H9 (cell line): Measurements from ENCODE around the gene KANSL3. TPM values are rescaled to one million over a fixed set of nuclear protein-coding genes. Genes with fewer than 3 reads are reported as not detected.

Source experiments
- DNase-seq: peaks from one replicate; pipeline ENCODE4 v3.0.0-alpha.2; 2017
- H2AFZ ChIP-seq: one replicate; pipeline ENCODE4 v1.6.1; 2013; ENCODE audit warnings: mild to moderate bottlenecking, low read length, control low read depth, moderate library complexity
- H2AK5ac ChIP-seq: 2 replicates; pipeline ENCODE4 v1.6.1; 2013; ENCODE audit warnings: low read length, control low read depth, mixed read lengths; ENCODE audit not compliant: insufficient read length
- H2BK120ac ChIP-seq: one replicate; pipeline ENCODE4 v1.6.1; 2013; ENCODE audit warnings: low read depth, mild to moderate bottlenecking, low read length, control low read depth, inconsistent platforms; ENCODE audit not compliant: poor library complexity, severe bottlenecking
- H2BK12ac ChIP-seq: 2 replicates; pipeline ENCODE4 v1.6.1; 2013; ENCODE audit warnings: low read length, control low read depth, mixed read lengths, low read depth; ENCODE audit not compliant: insufficient read length
- H2BK15ac ChIP-seq: 2 replicates; pipeline ENCODE4 v1.6.1; 2013; ENCODE audit warnings: low read depth, low read length, control low read depth
- H2BK20ac ChIP-seq: one replicate; pipeline ENCODE4 v1.6.1; 2013; ENCODE audit warnings: low read depth, mild to moderate bottlenecking, low read length, control low read depth, inconsistent platforms; ENCODE audit not compliant: poor library complexity, severe bottlenecking
- H2BK5ac ChIP-seq: 2 replicates; pipeline ENCODE4 v1.6.1; 2013; ENCODE audit warnings: low read length, control low read depth, mixed read lengths; ENCODE audit not compliant: insufficient read length
- H3K14ac ChIP-seq: 2 replicates; pipeline ENCODE4 v1.6.1; 2013; ENCODE audit warnings: low read length, control low read depth; ENCODE audit not compliant: insufficient read depth
- H3K18ac ChIP-seq: 2 replicates; pipeline ENCODE4 v1.6.1; 2013; ENCODE audit warnings: low read depth, mild to moderate bottlenecking, mixed read lengths, low read length, control low read depth; ENCODE audit not compliant: insufficient read length
- H3K23ac ChIP-seq: 2 replicates; pipeline ENCODE4 v1.6.1; 2013; ENCODE audit warnings: low read length, control low read depth, mixed read lengths, low read depth; ENCODE audit not compliant: insufficient read length
- H3K23me2 ChIP-seq: 2 replicates; pipeline ENCODE4 v1.6.1; 2013; ENCODE audit warnings: low read depth, mild to moderate bottlenecking, mixed read lengths, low read length, control low read depth; ENCODE audit not compliant: insufficient read length, poor library complexity, severe bottlenecking
- H3K27ac ChIP-seq: 2 replicates; pipeline ENCODE4 v1.5.1; 2013; ENCODE audit warnings: low read length, control low read depth, mixed read lengths, low read depth; ENCODE audit not compliant: insufficient read length
- H3K27me3 ChIP-seq: 2 replicates; pipeline ENCODE4 v1.6.1; 2013; ENCODE audit warnings: low read length, control low read depth, inconsistent platforms; ENCODE audit not compliant: insufficient read depth
- H3K4ac ChIP-seq: 2 replicates; pipeline ENCODE4 v1.6.1; 2013; ENCODE audit warnings: low read depth, mild to moderate bottlenecking, control low read depth, inconsistent platforms, low read length, moderate library complexity
- H3K4me1 ChIP-seq: 2 replicates; pipeline ENCODE4 v1.6.1; 2013; ENCODE audit warnings: low read length, control low read depth, inconsistent platforms; ENCODE audit not compliant: insufficient read depth
- H3K4me2 ChIP-seq: 2 replicates; pipeline ENCODE4 v1.6.1; 2013; ENCODE audit warnings: low read length, control low read depth, mixed read lengths; ENCODE audit not compliant: insufficient read length, insufficient read depth
- H3K56ac ChIP-seq: 2 replicates; pipeline ENCODE4 v1.6.1; 2013; ENCODE audit warnings: low read depth, mild to moderate bottlenecking, mixed read lengths, low read length, control low read depth; ENCODE audit not compliant: insufficient read length
- H3K79me1 ChIP-seq: 2 replicates; pipeline ENCODE4 v1.6.1; 2013; ENCODE audit warnings: low read depth, mild to moderate bottlenecking, moderate library complexity, low read length, control low read depth, inconsistent platforms; ENCODE audit not compliant: insufficient read depth, poor library complexity, severe bottlenecking
- H3K79me2 ChIP-seq: 2 replicates; pipeline ENCODE4 v1.6.1; 2013; ENCODE audit warnings: low read length, control low read depth, inconsistent platforms; ENCODE audit not compliant: insufficient read depth
- H3K9ac ChIP-seq: 2 replicates; pipeline ENCODE4 v1.6.1; 2013; ENCODE audit warnings: low read length, control low read depth, mixed read lengths; ENCODE audit not compliant: insufficient read length; ENCODE audit errors: extremely low read depth
- H3K9me3 ChIP-seq: one replicate; pipeline ENCODE4 v1.6.1; 2013; ENCODE audit warnings: low read depth, low read length, inconsistent platforms; ENCODE audit not compliant: control insufficient read depth
- H3T11ph ChIP-seq: one replicate; pipeline ENCODE4 v1.6.1; 2013; ENCODE audit warnings: mild to moderate bottlenecking, low read length, control low read depth, inconsistent platforms
- H4K20me1 ChIP-seq: one replicate; pipeline ENCODE4 v1.6.1; 2013; ENCODE audit not compliant: control insufficient read depth, insufficient read length, insufficient read depth
- H4K5ac ChIP-seq: 2 replicates; pipeline ENCODE4 v1.6.1; 2013; ENCODE audit warnings: low read depth, mild to moderate bottlenecking, mixed read lengths, low read length, control low read depth; ENCODE audit not compliant: insufficient read length
- H4K8ac ChIP-seq: replicated peaks from 2 replicates; pipeline ENCODE4 v1.6.1; 2013; ENCODE audit warnings: low read length, control low read depth, mixed read lengths, low read depth; ENCODE audit not compliant: insufficient read length
- H4K91ac ChIP-seq: 2 replicates; pipeline ENCODE4 v1.6.1; 2013; ENCODE audit warnings: low read depth, mild to moderate bottlenecking, moderate library complexity, mixed read lengths, low read length, control low read depth; ENCODE audit not compliant: insufficient read length
- H3K27ac Mint-ChIP-seq, 3 experiments: 2 replicates in 2 of 3; 3 replicates in 1 of 3; pipeline ENCODE4 v1.8.0; 2020 to 2021; ENCODE audit warnings: mixed read lengths in 3 of 3, mild to moderate bottlenecking in 1 of 3, moderate library complexity in 1 of 3
- H3K27me3 Mint-ChIP-seq: 2 replicates; pipeline ENCODE4 v1.8.0; 2021; ENCODE audit warnings: low read depth, mild to moderate bottlenecking, moderate library complexity, mixed read lengths
- H3K36me3 Mint-ChIP-seq, 3 experiments: 2 replicates in 2 of 3; 3 replicates in 1 of 3; pipeline ENCODE4 v1.8.0; 2020 to 2021; ENCODE audit warnings: low read depth in 3 of 3, mixed read lengths in 3 of 3; ENCODE audit not compliant: insufficient read depth in 1 of 3
- H3K4me1 Mint-ChIP-seq, 2 experiments: 2 replicates each; pipeline ENCODE4 v1.8.0; 2020; ENCODE audit warnings: mixed read lengths in 2 of 2
- H3K4me3 Mint-ChIP-seq, 2 experiments: 2 replicates in 1 of 2; 3 replicates in 1 of 2; pipeline ENCODE4 v1.8.0; 2020 to 2021; ENCODE audit warnings: mild to moderate bottlenecking in 2 of 2, mixed read lengths in 2 of 2, moderate library complexity in 1 of 2
- H3K9me3 Mint-ChIP-seq, 2 experiments: 2 replicates in 1 of 2; 3 replicates in 1 of 2; pipeline ENCODE4 v1.8.0; 2020; ENCODE audit warnings: mild to moderate bottlenecking in 2 of 2, mixed read lengths in 2 of 2, moderate library complexity in 1 of 2
- WGBS: extraction: QIAGEN DNeasy Blood & Tissue Kit; methylation state at CpG from one replicate; pipeline ENCODE4 v1.1.7; 2013; ENCODE audit warnings: missing lambda C conversion rate, low lambda C conversion rate, mixed read lengths; ENCODE audit not compliant: insufficient read length; ENCODE audit errors: extremely low coverage; 5-methylcytosine and 5-hydroxymethylcytosine counted together
- total RNA-seq: library from RNA; stranded (reverse); gene quantifications from 2 replicates; pipeline ENCODE4 v1.2.1, GENCODE V29; 2021
- TF ChIP-seq, protein P1 (sequence below): fragments of 200-600 bp; sonication (generic); conservative IDR thresholded peaks from 3 replicates; pipeline ENCODE4 v1.8.0; 2021; ENCODE audit warnings: antibody characterized with exemption, mild to moderate bottlenecking

KANSL3 gene
- total RNA-seq, 1 experiment from 2014 or later = 35.7 TPM

DNA sequence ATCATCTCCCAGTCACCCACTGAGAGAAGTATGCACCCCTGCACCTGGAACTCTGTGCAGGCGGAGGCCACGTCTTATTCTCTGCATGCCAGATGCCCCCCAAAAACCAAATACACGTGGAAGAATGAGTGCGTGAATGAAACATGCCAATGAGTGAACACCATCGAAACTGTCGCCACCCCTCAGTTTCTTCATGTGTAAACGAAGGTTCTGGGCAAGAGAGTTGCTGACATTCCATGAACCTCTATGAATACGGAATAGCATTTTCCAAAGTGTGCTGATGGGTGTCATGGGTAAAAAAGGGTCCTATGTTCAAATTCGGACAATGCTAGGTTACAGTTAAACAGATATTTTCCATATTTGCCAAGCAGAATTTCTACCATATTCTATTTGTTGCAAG, 24.2 kb upstream of the KANSL3 start:
- Mint-ChIP-seq H3K36me3 (peaks cover 0 to 2% (median 1%) of the 10 kb centered on the region in 3 experiments; a peak in 2 of 7 replicates), H3K9me3 (peaks cover 4 to 15% of the 10 kb centered on the region in 2 experiments; a peak in 4 of 5 replicates)
- TF ChIP-seq, protein P1, sequence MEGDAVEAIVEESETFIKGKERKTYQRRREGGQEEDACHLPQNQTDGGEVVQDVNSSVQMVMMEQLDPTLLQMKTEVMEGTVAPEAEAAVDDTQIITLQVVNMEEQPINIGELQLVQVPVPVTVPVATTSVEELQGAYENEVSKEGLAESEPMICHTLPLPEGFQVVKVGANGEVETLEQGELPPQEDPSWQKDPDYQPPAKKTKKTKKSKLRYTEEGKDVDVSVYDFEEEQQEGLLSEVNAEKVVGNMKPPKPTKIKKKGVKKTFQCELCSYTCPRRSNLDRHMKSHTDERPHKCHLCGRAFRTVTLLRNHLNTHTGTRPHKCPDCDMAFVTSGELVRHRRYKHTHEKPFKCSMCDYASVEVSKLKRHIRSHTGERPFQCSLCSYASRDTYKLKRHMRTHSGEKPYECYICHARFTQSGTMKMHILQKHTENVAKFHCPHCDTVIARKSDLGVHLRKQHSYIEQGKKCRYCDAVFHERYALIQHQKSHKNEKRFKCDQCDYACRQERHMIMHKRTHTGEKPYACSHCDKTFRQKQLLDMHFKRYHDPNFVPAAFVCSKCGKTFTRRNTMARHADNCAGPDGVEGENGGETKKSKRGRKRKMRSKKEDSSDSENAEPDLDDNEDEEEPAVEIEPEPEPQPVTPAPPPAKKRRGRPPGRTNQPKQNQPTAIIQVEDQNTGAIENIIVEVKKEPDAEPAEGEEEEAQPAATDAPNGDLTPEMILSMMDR = no peak

More for the DNA sequence above, 24.2 kb upstream of the KANSL3 start:
- no peaks in the 10 kb centered on the region for H3K23me2 ChIP-seq
- no peak overlapping the region for H3K27ac Mint-ChIP-seq
- no peaks in the 10 kb centered on the region for H4K20me1 ChIP-seq
- no peaks in the 10 kb centered on the region for H3K9me3 ChIP-seq
- H3K14ac ChIP-seq = no peak overlapping the region
- no CpG with 5 or more reads among the region's 9 CpGs for WGBS
- no peaks in the 10 kb centered on the region for H3K27me3 ChIP-seq
- no peak overlapping the region for H3K27ac ChIP-seq
- H2BK5ac ChIP-seq = no peak overlapping the region
- H3K4me3 Mint-ChIP-seq = no peak overlapping the region
- H4K5ac ChIP-seq = no peak overlapping the region
- H3K9ac ChIP-seq = no peak overlapping the region
- no peak overlapping the region for H2BK12ac ChIP-seq
- H3K4me2 ChIP-seq = no peak overlapping the region
- no peak overlapping the region for H3K18ac ChIP-seq
- no peaks in the 10 kb centered on the region for H3K4me1 Mint-ChIP-seq
- H3K4ac ChIP-seq = no peak overlapping the region
- no peak overlapping the region for H3T11ph ChIP-seq
- H2AK5ac ChIP-seq = no peak overlapping the region
- H2BK20ac ChIP-seq = no peak overlapping the region
- H2BK120ac ChIP-seq = no peak overlapping the region
- no peaks in the 10 kb centered on the region; the same call in 1 of the 2 replicates for H3K27me3 Mint-ChIP-seq
- no peak overlapping the region for H3K56ac ChIP-seq
- DNase-seq = no peak
- no peaks in the 10 kb centered on the region for H3K79me2 ChIP-seq
- H3K79me1 ChIP-seq = no peaks in the 10 kb centered on the region
- H3K23ac ChIP-seq = no peak overlapping the region
- H4K91ac ChIP-seq = no peak overlapping the region
- no peak overlapping the region for H2BK15ac ChIP-seq
- H3K4me1 ChIP-seq = no peaks in the 10 kb centered on the region
- no peak overlapping the region for H2AFZ ChIP-seq
- no peak overlapping the region for H4K8ac ChIP-seq
